GM19455 (cell line): Measurements from ENCODE around the gene RASSF5.
"Not testable (repeated sequence)": the region's sequence is repeated elsewhere in the genome, so short reads cannot be mapped to it uniquely, and the experiment has no call there.

Experiments
- ATAC-seq: cut with Tn5 transposase; IDR thresholded peaks from one replicate; pipeline ENCODE4 v1.9.1; 2021; ENCODE audit not compliant: unreplicated experiment

The RASSF5 gene

GRCh38 chr1:206476591-206476990 lies 30.7 kb upstream of the RASSF5 start:
- no peak for ATAC-seq

GRCh38 chr1:206477110-206477509 lies 30.2 kb upstream of the RASSF5 start:
- ATAC-seq, result no peak

GRCh38 chr1:206477581-206478380 lies 29.6 kb upstream of the RASSF5 start:
- ATAC-seq, result no peak

- ATAC-seq, result no peak
Observed at GRCh38 chr1:206478746-206479145, 28.6 kb upstream of the RASSF5 start.

GRCh38 chr1:206479183-206480125 lies 27.9 kb upstream of the RASSF5 start:
- ATAC-seq, result no peak

GRCh38 chr1:206480211-206480610 lies 27.1 kb upstream of the RASSF5 start:
- no peak for ATAC-seq

GRCh38 chr1:206482611-206483010 lies 24.7 kb upstream of the RASSF5 start:
- no peak for ATAC-seq

- ATAC-seq, result not testable (repeated sequence)
Observed at GRCh38 chr1:206483864-206484263, 23.5 kb upstream of the RASSF5 start.

- no peak for ATAC-seq
Observed at GRCh38 chr1:206484901-206485300, 22.4 kb upstream of the RASSF5 start.

GRCh38 chr1:206486995-206487788 lies 20.1 kb upstream of the RASSF5 start:
- ATAC-seq, result no peak

GRCh38 chr1:206487970-206488369 lies 19.4 kb upstream of the RASSF5 start:
- no peak for ATAC-seq

- no peak for ATAC-seq
Observed at GRCh38 chr1:206488466-206488865, 18.9 kb upstream of the RASSF5 start.

- ATAC-seq, result no peak
Observed at GRCh38 chr1:206489980-206490770, 17.2 kb upstream of the RASSF5 start.

- ATAC-seq, result no peak
Observed at GRCh38 chr1:206490771-206491405, 16.4 kb upstream of the RASSF5 start.

GRCh38 chr1:206491616-206492015 lies 15.7 kb upstream of the RASSF5 start:
- no peak for ATAC-seq

- ATAC-seq, result no peak
Observed at GRCh38 chr1:206492589-206492988, 14.7 kb upstream of the RASSF5 start.

- ATAC-seq, result no peak
Observed at GRCh38 chr1:206493279-206493678, 14.1 kb upstream of the RASSF5 start.

GRCh38 chr1:206495011-206495461 lies 12.3 kb upstream of the RASSF5 start:
- no peak for ATAC-seq

GRCh38 chr1:206495493-206496046 lies 11.8 kb upstream of the RASSF5 start:
- ATAC-seq, result no peak
